ENCODE results near the gene CHRNA10.

The CHRNA10 gene

DNA sequence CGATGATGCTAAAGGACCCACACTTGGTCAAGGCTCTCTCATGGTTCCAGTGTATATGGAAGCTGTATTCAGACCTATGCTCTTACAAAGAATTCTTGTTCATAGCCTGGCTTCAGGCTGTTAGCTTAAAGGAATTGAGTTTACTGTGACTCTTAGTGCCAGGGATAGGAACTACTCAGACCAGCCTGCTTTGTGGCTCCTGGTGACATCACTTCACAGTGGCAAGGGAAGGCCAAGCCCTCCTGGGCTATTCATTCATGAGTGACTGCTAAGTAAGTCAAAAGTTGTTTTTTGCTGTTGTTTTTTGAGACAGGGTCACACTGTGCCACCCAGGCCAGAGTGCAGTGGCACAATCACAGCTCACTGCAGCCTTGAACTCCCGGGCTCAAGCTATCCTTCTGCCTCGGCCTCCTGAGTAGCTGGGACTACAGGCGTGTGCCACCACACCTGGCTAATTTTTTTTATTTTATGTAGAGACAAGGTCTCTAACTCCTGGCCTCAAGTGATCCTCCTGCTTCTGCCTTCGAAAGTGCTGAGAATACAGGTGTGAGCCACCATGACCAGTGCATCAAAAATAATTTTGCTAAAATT lies 39.0 kb downstream of the CHRNA10 start:
- DNase-seq = no peak

DNA sequence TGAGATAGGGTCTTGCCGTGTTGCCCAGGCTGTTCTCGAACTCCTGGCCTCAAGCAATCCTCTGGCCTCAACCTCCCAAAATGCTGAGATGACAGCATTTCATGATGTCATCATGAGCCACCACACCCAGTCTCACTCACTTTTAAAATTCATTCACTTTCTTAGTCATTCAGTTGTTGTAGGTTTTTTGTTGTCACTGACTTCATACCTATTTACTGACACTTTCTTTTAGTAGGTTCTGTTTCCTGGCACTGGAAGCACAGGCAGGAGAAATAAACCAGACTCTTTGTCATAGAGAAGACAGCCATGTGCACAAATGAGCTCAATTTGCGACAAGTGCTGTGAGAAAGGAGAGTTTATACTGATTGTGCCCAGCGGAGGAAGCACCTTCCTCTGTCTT lies 39.9 kb downstream of the CHRNA10 start:
- DNase-seq = no peak

DNA sequence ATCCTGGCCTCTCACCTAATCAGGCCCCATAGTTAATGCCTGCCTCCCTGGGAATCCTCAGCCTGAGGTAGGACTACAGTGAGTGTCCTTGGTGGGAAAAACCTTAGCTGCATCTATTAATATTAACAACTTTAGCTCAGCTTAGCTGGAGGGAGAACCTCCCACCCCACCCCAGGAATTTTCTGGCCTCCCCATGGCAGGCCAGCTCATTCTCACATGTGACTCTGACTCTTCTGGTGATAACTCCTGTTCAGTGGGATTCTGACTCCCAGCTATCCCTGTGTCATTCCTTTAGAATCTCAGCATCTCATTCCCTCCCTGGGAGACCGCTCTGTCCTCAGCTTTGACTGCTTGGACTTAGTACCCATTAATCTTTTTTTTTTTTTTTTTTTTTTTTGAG lies 43.9 kb downstream of the CHRNA10 start:
- peak; percentile 77 for DNase-seq

GRCh38 chr11:3626250-3626960 lies 44.8 kb downstream of the CHRNA10 start:
- DNase-seq = no peak

DNA sequence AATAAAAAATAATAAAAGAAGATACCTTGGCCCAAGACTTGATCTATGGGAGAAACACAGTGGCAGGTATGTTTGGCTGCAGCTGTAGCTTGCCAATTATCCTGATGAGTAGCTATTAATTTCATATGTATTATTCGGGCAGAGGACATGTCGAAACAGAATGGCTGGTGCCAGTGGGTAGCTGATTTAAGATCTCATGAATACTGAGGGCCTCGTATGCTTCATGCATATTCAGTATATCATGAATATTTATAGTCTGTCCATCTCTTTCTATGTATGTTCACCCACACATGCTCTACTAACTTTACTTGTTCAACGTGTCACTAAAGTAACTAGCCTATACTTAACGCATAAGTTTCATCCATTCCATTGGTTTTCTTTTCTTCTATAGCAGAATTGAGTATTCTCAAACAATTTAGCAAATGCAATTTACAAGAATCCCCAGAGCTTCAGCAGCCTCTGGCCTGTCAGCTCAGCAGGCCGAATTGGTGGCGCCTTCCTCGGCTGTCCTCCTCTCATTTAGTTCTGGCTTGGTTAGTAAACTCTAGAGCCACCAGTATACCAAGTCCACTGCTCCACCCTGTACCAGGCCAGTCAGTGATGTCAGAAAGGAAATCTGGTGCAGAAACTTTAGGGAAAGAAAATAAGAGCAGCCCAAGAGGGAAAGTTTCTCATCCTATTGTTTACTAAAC lies 47.3 kb downstream of the CHRNA10 start:
- DNase-seq = no peak

DNA sequence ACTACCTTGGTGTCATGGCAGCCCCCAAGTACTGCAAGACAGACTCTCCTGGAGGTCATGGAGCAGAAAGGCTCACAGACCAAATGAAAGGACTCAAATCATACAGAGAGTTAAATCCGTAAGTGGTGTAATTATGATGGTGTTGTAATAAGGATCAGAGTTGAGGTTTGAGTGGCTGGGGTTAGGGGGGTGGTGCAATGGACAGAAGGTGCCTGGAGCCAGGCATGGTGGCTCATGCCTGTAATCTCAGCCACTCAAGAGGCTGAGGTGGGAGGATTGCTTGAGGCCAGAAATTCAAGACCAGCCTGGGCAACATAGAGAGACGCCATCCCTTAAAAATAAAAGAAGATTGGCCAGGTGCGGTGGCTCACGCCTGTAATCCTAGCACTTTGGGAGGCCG lies 48.1 kb downstream of the CHRNA10 start:
- DNase-seq = no peak

DNA sequence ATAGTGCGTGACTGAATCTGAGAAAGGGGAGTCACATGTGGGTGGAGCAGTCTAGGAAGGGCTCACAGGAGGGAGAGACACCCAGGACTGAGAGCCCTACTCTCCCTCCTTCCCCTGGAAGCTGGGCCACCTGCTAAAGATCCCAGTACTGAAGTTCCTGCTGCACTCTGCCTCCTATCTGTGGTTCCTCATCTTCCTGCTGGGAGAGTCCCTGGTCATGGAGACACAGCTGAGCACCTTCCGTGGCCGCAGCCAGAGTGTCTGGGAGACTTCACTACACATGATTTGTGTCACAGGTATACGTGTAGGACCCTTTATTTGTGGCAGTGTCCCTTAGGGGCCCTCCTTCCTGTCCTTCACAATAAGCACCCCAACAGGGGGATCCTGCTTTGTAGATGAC lies 48.7 kb downstream of the CHRNA10 start:
- no peak for DNase-seq

DNA sequence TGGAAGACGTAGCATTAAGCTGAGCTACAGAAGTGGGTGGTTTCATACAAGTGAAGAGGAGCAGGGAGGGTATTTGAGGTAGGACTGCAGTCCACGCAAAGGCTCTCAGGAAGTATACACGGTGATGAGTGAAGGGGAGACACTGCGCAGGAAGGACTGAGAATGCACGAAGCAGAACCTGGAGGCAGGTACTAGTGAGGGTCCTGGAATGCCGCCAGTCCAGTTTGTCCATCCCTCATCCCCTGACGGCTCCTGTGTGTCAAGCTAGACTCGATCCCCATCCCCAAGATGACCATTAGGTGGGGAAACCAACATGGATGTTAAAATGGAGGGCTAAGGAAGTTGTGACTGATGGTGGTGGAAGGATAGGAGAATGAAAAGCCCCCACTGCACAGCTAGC lies 53.2 kb downstream of the CHRNA10 start:
- DNase-seq = no peak

- no peak for DNase-seq
Measured at GRCh38 chr11:3616721-3617460, 54.3 kb downstream of the CHRNA10 start.

GRCh38 chr11:3615998-3616397 lies 55.2 kb downstream of the CHRNA10 start:
- DNase-seq = no peak
